NCI-H345 (cell line): ENCODE data around the gene PFAS.
"Not testable (repeated sequence)": the region's sequence is repeated elsewhere in the genome, so short reads cannot be mapped to it uniquely, and the experiment has no call there.

Source experiments
- DNase-seq: peaks from one replicate; lab custom pipeline; 2025; lab: John Stamatoyannopoulos, UW

Gene PFAS

GRCh38 chr17:8227238-8227581 is 21.9 kb upstream of the PFAS start:
- no peak for DNase-seq

GRCh38 chr17:8231701-8232100 is 17.4 kb upstream of the PFAS start:
- no peak for DNase-seq

- no peak for DNase-seq
Observed at GRCh38 chr17:8234361-8235270, 14.5 kb upstream of the PFAS start.

- no peak for DNase-seq
Observed at GRCh38 chr17:8235676-8236075, 13.4 kb upstream of the PFAS start.

GRCh38 chr17:8237175-8237574 is 11.9 kb upstream of the PFAS start:
- no peak for DNase-seq

- no peak for DNase-seq
Observed at GRCh38 chr17:8237886-8238285, 11.2 kb upstream of the PFAS start.

- no peak for DNase-seq
Observed at GRCh38 chr17:8243827-8244226, 5.3 kb upstream of the PFAS start.

- no peak for DNase-seq
Observed at GRCh38 chr17:8244768-8245167, 4.3 kb upstream of the PFAS start.

- DNase-seq, result no peak
Observed at GRCh38 chr17:8249621-8250500, 772 bp downstream of the PFAS start.

GRCh38 chr17:8251411-8251810 is 2.3 kb downstream of the PFAS start:
- not testable (repeated sequence) for DNase-seq

- no peak for DNase-seq
Observed at GRCh38 chr17:8253801-8254200, 4.7 kb downstream of the PFAS start.

GRCh38 chr17:8254881-8255280 is 5.8 kb downstream of the PFAS start:
- no peak for DNase-seq

- DNase-seq, result no peak
Observed at GRCh38 chr17:8255499-8255898, 6.4 kb downstream of the PFAS start.

GRCh38 chr17:8256291-8256690 is 7.2 kb downstream of the PFAS start:
- no peak for DNase-seq

- DNase-seq, result no peak
Observed at GRCh38 chr17:8256691-8257090, 7.6 kb downstream of the PFAS start.

GRCh38 chr17:8257801-8258200 is 8.7 kb downstream of the PFAS start:
- DNase-seq, result no peak

GRCh38 chr17:8264320-8264719 is 15.2 kb downstream of the PFAS start:
- DNase-seq, result no peak

- no peak for DNase-seq
Observed at GRCh38 chr17:8264836-8265542, 15.9 kb downstream of the PFAS start.

GRCh38 chr17:8266648-8267479 is 17.8 kb downstream of the PFAS start:
- no peak for DNase-seq

GRCh38 chr17:8267480-8268147 is 18.5 kb downstream of the PFAS start:
- no peak for DNase-seq
